GM08714 (cell line): Measurements from ENCODE around the gene ITFG2.

ENCODE experiments used
- H3K4me3 ChIP-seq: fragments of 200-500 bp; sonication (Bioruptor generic); 2 replicates; pipeline ENCODE4 v1.5.1; 2014; ENCODE audit warnings: mild to moderate bottlenecking, low read length, inconsistent platforms
- ZNF274 ChIP-seq: IDR thresholded peaks from 2 replicates; pipeline ENCODE4 v1.6.1; 2012; ENCODE audit warnings: mild to moderate bottlenecking, low read depth, low read length

The ITFG2 gene

GRCh38 chr12:2804393-2805142, 7.9 kb upstream of the ITFG2 start:
- no peak overlapping the region for H3K4me3 ChIP-seq
- TF ChIP-seq ZNF274 = no peak

GRCh38 chr12:2805143-2805520, 7.3 kb upstream of the ITFG2 start:
- TF ChIP-seq ZNF274 = no peak
- H3K4me3 ChIP-seq = no peak overlapping the region

- TF ChIP-seq ZNF274 = no peak
- H3K4me3 ChIP-seq = no peak overlapping the region
These were observed 5.8 kb upstream of the ITFG2 start for GRCh38 chr12:2806700-2807099.

- no peak for TF ChIP-seq ZNF274
- H3K4me3 ChIP-seq = no peak overlapping the region; the same call in 1 of the 2 replicates
These were observed 667 bp upstream of the ITFG2 start for GRCh38 chr12:2811801-2812200.

GRCh38 chr12:2813214-2814185, 1.0 kb downstream of the ITFG2 start:
- TF ChIP-seq ZNF274 = no peak
- peak overlapping the region; percentile 63 for H3K4me3 ChIP-seq

- H3K4me3 ChIP-seq = no peak overlapping the region
- TF ChIP-seq ZNF274 = no peak
These were observed 7.3 kb downstream of the ITFG2 start for GRCh38 chr12:2819810-2820209.

- no peak overlapping the region for H3K4me3 ChIP-seq
- TF ChIP-seq ZNF274 = no peak
These were observed 8.0 kb downstream of the ITFG2 start for GRCh38 chr12:2820432-2820831.

GRCh38 chr12:2823483-2823882, 11.0 kb downstream of the ITFG2 start:
- TF ChIP-seq ZNF274 = no peak
- H3K4me3 ChIP-seq = no peak overlapping the region

- no peak overlapping the region for H3K4me3 ChIP-seq
- TF ChIP-seq ZNF274 = no peak
These were observed 12.1 kb downstream of the ITFG2 start for GRCh38 chr12:2824541-2824940.

- no peak for TF ChIP-seq ZNF274
- H3K4me3 ChIP-seq = no peak overlapping the region
These were observed 12.7 kb downstream of the ITFG2 start for GRCh38 chr12:2825132-2825531.

GRCh38 chr12:2826036-2826435, 13.6 kb downstream of the ITFG2 start:
- H3K4me3 ChIP-seq = no peak overlapping the region
- no peak for TF ChIP-seq ZNF274

GRCh38 chr12:2826721-2827515, 14.4 kb downstream of the ITFG2 start:
- TF ChIP-seq ZNF274 = no peak

GRCh38 chr12:2829275-2829674, 16.8 kb downstream of the ITFG2 start:
- TF ChIP-seq ZNF274 = no peak
- no peak overlapping the region for H3K4me3 ChIP-seq

More at GRCh38 chr12:2826721-2827515, 14.4 kb downstream of the ITFG2 start:
- H3K4me3 ChIP-seq = no peak overlapping the region

GRCh38 chr12:2832550-2833127, 20.2 kb downstream of the ITFG2 start:
- TF ChIP-seq ZNF274 = no peak
- H3K4me3 ChIP-seq = no peak overlapping the region
